Upper lobe of left lung (tissue), 4 donors: ENCODE measurements around the gene RMI1.

Source experiments
- CTCF ChIP-seq, 6 experiments: fragments of 450-650 bp in 4 of 6; fragments of 200-600 bp in 2 of 6; sonication (generic) in 2 of 6; IDR thresholded peaks; one replicate each; pipeline ENCODE4 v1.5.1; 2016 to 2019; ENCODE audit warnings: antibody characterized with exemption in 6 of 6
- EP300 ChIP-seq, 4 donors: sonication (generic); formaldehyde crosslinking; IDR thresholded peaks; one replicate each; pipeline ENCODE4 v1.5.1; 2017; ENCODE audit warnings: antibody characterized with exemption in 4 of 4, control low read depth in 2 of 4
- POLR2A ChIP-seq, 4 donors: fragments of 450-650 bp; IDR thresholded peaks; one replicate each; pipeline ENCODE4 v1.5.1; 2016 to 2017; ENCODE audit warnings: antibody characterized with exemption in 4 of 4, mild to moderate bottlenecking in 2 of 4
- POLR2AphosphoS5 ChIP-seq, 2 donors: sonication (generic); formaldehyde crosslinking; IDR thresholded peaks; one replicate each; pipeline ENCODE4 v1.5.1; 2017; ENCODE audit warnings: antibody characterized with exemption in 2 of 2

- TF ChIP-seq EP300 (IDR thresholded peaks at IDR 0.05) (no peak), CTCF (IDR thresholded peaks at IDR 0.05) (no peak), POLR2AphosphoS5 (IDR thresholded peaks at IDR 0.05) (no peak), POLR2A (IDR thresholded peaks at IDR 0.05) (no peak)
Measured at GRCh38 chr9:83934569-83935275, 45.9 kb upstream of the RMI1 start.
